Measurements from ENCODE around the gene KIRREL3.

GRCh38 chr11:126602349-126602940 lies 398.1 kb downstream of the KIRREL3 start:
- TF ChIP-seq POLR2AphosphoS5 (IDR thresholded peaks at IDR 0.05; ENCODE audit: low read depth) (no peak), CTCF (IDR thresholded peaks at IDR 0.05; ENCODE audit: insufficient read depth, low read length) (no peak), REST (IDR thresholded peaks at IDR 0.05; ENCODE audit: insufficient replicate concordance, low read depth) (no peak), GABPA (IDR thresholded peaks at IDR 0.05; ENCODE audit: low read depth) (no peak)

Data from HL-60 (cell line).